GM21515 (cell line): ENCODE measurements around the gene PROSER3.

ENCODE experiments used
- ATAC-seq: cut with Tn5 transposase; IDR thresholded peaks from one replicate; pipeline ENCODE4 v1.9.1; 2021; ENCODE audit not compliant: unreplicated experiment

Gene PROSER3

DNA sequence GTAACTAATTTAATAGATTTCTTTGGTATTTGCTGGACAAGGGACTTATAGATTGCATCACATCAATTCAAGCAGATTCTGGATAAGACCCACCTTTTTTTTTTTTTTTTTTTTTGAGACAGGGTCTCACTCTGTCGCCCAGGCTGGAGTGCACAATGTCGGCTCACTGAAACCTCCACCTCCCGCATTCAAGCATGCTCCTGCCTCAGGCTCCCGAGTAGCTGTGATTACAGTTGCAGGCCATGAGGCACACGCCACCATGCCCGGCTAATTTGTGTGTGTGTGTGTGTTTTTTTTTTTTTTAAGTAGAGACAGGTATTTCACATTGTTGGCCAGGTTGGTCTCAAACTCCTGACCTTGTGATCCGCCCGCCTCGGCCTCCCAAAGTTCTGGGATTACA lies 58.9 kb downstream of the PROSER3 start:
- ATAC-seq = no peak

GRCh38 chr19:35818445-35818844 lies 60.5 kb downstream of the PROSER3 start:
- ATAC-seq = no peak
